ENCODE measurements around the gene NCAM1.

NCAM1 gene

DNA sequence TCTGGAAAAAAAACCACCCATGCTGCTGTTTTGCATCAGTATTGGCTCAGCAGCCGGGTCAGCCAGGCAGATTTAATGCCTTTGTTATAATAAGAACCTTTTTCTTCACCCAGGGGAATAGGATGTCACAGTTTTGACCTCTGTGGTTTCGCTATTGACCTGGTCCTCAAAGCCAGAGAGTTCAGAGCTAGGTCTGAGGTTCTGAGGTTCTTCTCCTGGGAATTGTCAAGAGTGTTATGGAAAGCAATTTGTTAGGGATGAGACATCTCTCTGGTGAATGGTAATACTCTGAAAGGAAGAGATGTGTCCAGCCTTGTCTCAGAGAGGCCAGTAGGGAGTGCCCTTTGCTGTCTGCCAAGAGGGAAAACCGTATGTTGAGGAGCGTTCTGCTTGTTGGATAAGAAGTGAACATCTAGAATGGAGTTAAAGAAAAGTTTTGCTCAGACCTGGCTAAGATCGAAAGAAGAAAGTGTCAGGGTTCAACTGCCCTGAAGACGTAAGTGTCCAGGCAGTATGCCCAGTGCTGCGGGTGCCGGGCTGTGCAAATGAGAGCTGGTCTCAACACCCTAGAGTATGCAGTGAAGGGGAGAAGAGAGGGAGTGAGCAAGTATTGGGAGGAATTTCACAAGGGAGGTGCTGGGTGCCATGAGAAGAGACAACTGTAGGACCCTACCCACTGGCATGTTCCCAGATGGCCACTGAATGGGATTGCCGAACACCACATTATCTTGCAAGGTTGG, 202.2 kb downstream of the NCAM1 start:
- in situ Hi-C loops (cut with HindIII; ENCODE audit: low sequenced_read_pairs), result no loop called here

DNA sequence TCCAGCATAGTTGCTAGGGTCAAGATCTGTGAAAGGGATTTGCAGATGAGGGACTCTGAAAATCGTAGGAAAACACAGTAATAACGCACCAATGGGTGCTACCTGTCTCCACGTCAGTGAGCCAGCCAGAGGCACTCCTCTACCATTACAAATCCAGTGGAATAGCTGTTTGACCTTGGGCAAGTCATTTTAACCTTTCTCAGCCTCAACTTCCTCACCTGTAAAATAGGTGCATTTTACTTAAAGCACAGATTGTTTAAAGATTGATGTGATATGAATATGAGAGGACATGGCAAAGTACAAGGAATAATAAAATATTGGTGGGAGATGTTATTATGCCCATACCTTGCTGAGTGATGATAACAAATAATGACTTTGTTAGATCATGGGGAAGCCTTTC, 205.1 kb downstream of the NCAM1 start:
- in situ Hi-C loops (cut with HindIII; ENCODE audit: low sequenced_read_pairs), result no loop called here

DNA sequence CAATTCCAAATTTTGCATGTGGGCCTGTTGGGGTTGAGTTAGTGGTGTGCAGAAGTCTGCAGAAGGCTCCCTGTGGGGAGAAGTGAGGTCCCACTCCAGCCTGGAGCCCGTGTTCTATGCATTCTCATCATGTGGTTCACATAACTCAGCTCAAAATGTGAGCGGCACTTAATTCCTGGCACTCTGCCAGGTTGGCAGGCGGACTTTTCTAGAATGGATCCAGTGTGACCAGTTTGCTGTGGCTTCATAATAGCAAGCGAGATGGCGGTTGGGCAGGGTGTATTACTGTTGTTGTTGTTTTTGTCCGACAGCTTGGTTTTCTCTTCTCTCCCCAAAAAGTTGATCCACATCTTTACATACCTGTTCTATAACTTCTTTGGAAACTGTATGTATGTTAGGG, 206.4 kb downstream of the NCAM1 start:
- in situ Hi-C loops (cut with HindIII; ENCODE audit: low sequenced_read_pairs), result no loop called here

DNA sequence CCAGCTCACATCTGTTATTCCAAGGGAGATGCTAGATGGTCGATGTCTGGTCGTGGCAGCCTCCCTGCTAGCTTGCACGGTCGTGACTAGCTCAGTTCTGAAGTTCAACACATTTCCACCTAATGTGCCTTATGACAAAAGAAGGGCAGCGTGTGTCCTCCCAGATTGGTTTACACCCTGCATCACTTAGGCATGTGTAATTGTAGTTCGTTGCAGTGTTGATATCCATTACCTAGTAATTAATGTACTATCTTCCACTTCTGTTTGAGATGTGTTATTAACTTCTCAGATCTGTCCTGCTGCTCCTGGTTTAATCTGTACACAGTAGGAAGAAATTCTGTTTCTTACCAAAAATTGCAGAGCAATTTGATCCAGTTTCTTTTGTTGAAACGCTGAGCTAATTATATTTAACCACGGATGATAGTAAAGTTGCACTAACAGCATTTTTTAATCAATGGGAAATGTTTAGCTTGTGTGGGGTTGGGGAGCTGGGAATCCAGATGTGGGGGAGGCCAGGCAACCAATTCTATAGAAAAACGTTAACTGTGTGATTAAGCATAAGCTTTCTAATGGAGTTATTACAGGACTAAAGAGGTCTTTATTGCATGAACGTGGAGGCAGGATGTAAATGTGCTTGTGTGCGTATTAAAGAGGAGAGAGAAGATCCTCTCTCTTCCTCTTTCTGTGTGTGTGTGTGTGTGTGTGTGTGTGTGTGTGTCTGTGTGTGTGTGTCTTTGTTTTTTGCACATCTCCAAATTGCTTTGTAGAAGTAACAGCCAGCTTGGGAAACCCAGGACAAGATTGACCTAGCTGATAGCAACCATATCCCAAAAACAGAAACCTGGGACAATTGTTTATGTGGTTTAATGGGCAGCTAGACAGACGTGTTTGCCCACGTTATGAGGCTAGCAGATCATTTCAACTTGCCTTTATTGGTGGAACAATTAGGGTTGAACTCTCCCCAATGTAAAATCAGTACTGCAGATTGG, 207.4 kb downstream of the NCAM1 start:
- in situ Hi-C loops (cut with HindIII; ENCODE audit: low sequenced_read_pairs), result no loop called here

DNA sequence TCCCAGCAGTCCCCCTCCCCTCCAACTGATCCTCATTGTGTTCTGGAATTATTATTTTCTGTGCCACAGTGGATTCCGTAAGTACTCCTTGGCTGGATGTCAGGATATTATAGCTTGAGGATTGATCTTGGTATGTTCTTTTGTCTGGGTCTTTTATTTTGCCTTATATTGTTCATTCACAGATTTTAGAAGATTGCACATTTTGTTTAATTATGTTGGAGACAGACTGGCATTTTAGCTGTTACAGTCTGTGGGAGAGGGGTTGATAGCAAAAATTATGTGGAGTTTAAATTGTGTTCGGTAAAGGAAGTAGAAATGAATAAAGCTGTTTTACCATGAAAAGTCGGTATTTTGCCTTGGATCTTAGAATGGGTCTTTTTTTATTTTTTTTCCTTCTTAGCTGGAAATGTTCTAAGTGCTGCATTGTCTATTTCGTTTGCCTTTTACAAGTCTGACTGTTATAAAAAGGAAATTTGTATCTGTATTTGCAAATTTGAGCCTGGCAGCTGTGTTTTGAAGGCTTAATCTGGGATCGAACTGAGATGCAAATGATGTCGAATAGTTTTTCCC, 211.2 kb downstream of the NCAM1 start:
- in situ Hi-C loops (cut with HindIII; ENCODE audit: low sequenced_read_pairs), result no loop called here

DNA sequence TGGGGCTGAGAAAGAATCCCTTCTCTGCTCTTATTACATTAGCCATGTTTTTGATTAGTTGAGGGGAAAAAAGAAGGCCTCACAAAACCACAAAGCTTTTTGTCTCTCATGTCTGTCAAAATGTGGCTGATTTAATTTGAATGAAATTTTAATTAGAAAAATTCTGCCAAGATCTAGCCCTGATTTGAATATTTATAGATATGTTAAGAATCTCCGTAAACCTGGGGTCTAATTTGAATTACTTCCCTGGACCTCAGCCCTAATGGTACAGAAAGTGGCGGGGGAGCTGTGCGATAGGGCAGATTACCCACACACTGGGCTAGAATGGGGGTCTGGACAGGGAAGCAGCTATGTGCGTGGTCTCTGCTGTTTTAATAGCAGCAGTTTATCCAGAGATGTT, 211.9 kb downstream of the NCAM1 start:
- in situ Hi-C loops (cut with HindIII; ENCODE audit: low sequenced_read_pairs), result no loop called here

DNA sequence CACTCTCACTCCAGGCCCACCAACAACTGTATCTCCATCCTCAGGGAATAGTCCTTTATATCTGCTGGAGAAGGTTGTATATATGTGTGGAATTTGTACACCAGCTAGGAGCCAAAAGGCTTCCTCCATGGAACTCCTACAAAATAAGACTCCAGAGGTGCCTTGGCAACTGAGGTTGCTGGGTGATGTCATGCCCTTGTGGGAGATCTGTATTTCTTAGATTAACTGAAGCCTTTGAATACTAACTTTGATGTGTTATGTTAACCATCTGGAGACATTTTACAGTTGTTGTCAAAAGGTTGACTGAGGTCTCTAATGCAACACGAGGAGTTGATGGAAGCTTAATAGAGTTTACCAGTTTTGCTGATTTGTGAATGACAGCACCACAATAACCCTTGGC, 213.7 kb downstream of the NCAM1 start:
- in situ Hi-C loops (cut with HindIII; ENCODE audit: low sequenced_read_pairs), result no loop called here

DNA sequence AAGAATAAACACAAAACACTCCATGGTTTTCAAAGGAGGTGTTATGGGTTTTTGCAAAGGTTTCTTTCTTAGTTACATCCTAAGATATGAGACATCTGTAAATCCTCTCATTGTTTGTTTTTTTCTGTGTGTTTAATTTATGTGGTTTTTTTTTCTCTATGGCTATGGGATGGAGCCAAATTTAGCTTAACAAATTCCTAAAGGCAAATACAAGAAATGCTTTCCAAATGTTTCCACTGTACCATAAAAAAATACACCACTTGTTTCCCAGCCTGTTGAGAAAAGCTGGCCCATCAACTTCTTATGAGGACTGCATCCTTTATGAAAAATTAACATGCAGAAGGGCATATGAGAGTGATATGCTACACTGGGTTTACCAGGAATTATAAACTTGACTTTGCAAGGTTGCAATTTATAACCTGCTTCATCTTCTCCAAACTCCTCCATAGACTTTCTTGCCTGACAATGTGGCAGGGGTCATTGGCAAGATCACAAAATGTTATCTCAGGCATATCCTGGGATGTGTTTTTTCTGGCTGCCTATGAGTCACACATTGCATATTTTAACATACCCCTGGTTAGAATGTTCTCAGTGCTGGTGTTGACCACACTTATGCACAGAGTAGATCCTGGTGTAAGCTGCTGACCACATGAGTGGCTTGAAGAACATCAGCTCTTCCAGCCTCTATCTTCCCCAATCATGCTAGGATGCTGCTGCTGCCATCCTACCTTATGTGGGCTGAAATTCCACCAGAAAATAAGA, 215.6 kb downstream of the NCAM1 start:
- in situ Hi-C loops (cut with HindIII; ENCODE audit: low sequenced_read_pairs), result no loop called here

DNA sequence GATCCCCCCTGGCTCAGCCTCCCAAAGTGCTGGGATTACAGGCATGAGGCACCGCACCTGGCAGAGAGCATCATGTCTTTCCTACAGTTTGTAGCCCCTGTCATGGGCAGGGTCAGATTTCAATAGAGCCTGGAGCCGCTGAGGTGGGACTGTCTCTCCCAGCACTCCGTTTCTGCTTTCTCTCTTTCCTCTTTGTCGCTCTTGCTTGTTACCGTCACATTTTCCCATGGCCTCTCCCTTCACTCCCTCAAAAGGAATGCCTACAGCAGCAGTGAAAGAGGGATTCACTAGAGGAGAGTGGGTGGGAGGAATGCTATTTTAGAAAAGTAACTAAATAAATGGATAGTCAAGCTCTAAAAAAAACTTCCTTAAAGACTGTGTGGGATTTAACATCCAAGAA, 216.5 kb downstream of the NCAM1 start:
- in situ Hi-C loops (cut with HindIII; ENCODE audit: low sequenced_read_pairs), result no loop called here

DNA sequence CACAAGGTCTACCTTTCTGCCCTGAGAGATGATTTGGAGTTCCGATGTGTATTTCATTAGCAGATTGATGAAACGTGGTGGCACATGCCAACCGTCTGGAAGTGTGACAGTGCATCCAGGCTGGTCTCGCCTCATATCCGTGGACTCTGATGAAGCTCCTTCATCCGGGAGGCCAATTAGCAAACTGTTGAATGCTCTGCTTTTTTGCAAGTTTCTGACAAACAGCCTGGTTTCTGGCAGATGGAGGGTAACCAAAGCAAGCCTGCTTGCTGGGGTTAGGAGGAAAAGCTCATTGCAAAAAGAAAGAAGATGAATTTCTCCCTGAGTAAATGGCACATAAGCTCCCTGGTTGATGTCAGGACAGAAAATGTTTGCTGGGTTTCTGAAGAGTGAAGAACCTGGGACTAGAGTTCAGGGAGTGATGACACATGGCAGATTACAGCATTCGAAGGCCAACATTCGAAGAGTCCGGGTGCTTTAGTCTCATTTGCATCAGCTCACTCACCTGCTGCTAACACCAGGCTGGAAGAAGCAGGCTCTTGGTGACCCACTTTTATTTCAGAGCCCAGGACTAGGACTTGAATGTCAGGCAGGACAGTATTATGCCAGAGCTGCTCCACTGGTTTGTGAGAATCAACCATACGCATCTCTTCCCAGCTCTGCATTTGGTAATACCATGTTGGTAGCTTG, 217.3 kb downstream of the NCAM1 start:
- in situ Hi-C loops (cut with HindIII; ENCODE audit: low sequenced_read_pairs), result no loop called here

DNA sequence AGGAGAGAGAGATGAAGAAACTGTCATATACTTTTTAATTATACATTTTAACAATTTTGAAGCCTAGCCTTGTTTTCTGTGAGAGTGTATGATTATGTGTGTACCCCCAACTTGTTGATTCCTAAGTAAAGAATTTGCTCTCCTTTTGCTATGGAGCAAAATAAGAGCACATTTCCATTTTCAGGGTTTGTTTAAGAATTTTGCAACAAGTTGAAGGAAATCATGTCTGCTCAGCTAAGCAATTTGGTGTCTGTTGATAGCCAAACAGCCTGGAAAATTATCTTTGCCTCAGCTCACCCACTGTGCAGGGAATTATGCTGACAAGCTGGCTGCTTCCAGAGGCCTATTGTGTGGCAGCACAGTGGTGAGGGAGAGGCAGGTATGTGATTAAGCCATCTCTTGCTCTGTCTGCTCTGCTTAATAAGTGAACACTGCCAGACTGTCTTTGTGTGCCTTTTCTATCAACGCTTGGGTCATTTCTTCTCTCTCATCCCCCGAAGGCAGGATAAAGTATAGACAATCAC, 218.0 kb downstream of the NCAM1 start:
- in situ Hi-C loops (cut with HindIII; ENCODE audit: low sequenced_read_pairs), result no loop called here

DNA sequence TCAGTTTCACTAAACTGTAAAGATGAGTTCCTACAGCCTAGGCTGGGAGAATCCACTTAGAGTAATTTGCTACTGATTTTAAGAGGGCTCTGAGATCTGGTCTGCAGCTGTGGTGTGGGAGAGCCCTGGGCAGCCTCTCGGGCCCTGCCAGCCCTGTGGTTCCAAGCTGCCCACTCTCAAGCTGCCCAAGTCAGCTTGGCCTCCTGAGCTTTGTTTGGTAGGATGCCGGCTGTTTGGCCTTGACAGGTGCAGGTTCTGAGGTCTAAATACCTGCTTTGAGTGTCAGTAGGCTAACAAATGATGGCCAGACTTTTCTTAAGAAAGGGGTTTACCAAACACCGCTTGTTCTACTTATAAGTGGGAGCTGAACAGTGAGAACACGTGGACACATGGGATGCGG, 219.9 kb downstream of the NCAM1 start:
- in situ Hi-C loops (cut with HindIII; ENCODE audit: low sequenced_read_pairs), result no loop called here

DNA sequence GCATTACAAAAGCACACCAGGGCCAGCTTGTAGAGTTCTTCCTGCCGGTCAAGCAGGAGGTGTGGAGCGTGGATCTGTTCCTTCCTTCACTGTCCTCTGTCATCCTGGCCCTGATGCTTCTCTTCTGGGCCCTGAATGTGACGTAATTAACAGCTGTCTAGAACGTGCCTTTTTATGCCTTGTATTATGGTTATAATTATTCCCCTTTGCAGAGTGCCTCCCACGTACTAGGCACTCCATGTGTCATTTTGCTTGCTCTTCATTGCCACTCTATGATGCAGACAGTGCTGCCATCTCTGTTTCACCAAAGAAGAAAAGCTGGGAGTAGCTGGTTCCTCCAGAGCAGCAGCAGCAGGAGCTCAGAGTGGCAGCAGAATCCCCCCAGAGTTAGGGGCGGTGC, 221.1 kb downstream of the NCAM1 start:
- in situ Hi-C loops (cut with HindIII; ENCODE audit: low sequenced_read_pairs), result no loop called here

DNA sequence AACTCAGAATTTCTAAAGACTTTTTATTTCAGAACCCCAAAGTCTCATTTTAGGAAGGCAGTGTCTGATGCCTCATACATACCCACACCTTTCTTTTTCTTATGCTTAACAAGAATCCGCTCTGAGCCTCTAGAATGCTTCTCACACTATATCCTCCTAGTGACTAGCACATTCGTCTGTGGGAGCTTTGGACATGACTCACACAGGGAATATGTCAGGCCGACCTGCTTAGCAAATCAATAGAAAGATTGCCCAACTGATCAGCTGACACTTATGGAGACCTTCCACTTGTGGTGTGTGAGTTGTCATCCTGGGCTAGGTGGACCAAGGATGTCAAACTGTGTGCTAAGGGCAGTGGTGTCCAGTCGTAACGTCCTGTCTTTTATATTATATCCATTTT, 223.3 kb downstream of the NCAM1 start:
- in situ Hi-C loops (cut with HindIII; ENCODE audit: low sequenced_read_pairs), result no loop called here

DNA sequence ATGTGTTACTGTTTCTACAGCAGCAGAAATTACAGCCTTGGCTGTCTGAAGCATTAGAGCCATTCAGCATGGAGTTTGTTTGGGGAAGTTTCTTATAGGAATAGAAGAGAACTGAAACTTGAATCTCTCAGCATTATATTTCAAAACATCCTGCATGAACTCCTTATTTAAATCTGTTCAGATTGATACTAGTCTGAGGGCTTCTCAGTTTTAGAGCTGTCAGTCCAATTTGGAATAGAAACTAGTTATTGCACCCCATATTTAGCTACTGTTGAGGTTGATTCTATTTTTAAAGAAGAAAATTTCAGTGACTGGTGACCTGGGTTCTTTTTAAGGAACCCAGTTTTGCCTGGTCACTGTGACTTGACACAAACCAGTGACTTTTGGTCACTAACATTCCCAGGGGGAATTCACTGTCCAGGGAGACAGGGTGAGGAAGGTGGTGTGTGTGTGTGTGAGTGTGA, 227.2 kb downstream of the NCAM1 start:
- in situ Hi-C loops (cut with HindIII; ENCODE audit: low sequenced_read_pairs), result no loop called here

DNA sequence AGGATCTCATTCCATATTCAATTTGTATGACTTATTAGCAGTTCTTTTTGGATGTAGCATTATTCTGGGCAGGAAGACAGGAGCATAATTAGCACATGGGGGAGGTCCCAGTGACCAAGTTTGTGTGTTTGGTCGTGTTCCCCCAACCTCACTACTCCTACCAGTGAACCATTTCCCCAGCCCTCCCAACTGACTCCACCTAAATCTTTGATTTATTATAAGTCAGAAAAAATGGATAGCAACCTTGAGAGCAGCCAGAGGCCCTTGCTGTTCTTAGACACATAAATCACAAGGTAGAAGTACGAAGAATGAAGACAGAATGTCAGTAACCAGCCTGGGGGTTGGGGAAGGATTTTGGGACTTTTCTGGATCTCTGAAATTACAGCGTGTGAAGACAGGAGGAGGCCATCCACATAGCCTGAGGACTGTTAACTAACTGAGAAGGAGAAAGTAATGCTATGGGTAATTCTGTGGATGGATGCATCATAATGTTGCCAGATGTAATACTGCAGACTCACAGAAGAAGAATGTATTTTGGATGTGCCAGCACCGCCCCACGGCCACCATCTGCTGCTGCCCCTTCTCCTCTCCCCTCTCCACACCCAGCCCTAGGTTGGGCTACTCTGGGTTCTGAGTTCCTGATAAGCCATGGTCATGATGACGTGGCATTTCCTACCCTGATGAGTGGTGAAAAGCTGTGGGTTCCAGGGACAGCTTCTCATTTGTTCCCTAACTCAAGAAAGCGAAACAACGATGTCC, 228.9 kb downstream of the NCAM1 start:
- in situ Hi-C loops (cut with HindIII; ENCODE audit: low sequenced_read_pairs), result no loop called here

DNA sequence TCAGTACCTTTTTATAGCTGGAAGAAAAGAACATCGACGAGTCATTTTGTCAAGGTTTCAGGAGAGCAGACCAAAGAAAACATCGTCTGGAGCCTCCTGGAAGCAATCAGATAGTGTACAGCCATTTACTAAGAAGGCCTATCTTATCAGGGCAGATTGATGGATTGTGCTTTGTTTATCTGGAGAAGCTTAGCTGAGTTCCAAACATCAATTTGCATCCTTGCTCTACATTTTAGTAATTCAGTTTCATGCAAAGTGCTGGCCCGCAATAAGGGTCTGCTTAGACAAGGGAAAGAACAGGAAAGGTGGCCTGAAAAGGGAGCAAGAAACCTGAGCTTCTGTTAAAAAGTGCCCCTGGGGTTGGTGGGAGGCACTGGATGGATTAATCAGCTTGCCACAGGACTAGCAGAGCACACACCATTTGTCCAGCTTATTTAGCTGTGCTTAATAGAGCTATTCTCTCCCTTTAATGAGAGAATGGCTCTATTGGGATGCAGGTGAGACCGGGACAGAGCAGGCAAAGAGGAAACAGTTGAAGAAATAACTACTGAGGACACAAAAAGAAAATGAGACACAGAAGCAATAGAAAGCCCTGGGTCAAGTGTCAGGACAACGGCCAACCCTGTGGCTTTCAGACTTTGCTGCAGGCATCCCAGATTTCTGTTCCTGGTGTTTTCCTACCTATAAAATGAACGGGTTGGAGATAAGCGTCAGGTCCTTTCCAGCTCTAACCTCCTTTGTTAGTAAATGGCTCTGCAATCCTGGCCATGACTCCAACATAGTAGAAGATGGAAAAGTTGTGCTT, 231.1 kb downstream of the NCAM1 start:
- in situ Hi-C loops (cut with HindIII; ENCODE audit: low sequenced_read_pairs), result no loop called here

DNA sequence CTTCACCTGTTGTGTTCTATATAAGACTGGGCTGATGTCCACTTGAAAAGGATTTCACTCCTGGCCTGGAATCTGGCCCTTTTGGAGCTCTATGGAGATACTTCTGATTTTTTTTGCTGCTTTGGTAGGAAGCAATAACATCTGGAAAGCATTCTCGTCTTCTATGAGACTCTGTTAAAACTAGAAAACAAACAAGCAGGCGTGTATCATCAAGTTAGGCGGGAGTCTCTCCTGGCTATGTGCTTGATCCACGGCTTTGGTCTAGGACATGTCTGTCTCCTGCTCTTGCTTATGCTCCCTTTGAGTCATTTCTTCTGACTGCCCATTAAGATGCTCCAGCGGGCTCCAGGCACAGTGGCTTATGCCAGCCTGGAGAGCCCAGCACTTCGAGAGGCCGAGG, 231.8 kb downstream of the NCAM1 start:
- in situ Hi-C loops (cut with HindIII; ENCODE audit: low sequenced_read_pairs), result no loop called here

DNA sequence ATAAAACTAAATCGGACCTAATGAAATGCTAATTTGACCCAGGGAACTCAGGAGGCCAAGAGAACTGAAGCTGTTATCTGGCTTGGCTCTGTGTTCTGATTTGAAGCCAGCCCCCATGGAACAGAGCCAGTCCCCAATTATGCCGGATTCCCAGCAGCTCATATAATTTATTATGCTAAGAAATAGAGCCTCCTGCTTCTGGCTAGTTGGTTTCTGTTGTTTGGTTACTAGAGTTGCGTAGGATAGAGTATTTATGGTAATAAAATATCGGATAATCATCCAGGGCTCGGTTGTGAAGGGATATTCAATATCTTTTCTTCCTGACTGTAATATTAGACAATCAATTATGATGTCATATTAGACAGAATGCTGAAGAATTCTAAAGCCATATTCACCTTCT, 232.7 kb downstream of the NCAM1 start:
- in situ Hi-C loops (cut with HindIII; ENCODE audit: low sequenced_read_pairs), result no loop called here

Measured in endothelial cell of hepatic sinusoid (primary cell).